GM21825 (cell line): ENCODE data around the gene PAGR1.

Experiments used
- ATAC-seq: cut with Tn5 transposase; IDR thresholded peaks from one replicate; pipeline ENCODE4 v1.9.1; 2021; ENCODE audit warnings: mild to moderate bottlenecking, moderate library complexity; ENCODE audit not compliant: unreplicated experiment

PAGR1 gene

DNA sequence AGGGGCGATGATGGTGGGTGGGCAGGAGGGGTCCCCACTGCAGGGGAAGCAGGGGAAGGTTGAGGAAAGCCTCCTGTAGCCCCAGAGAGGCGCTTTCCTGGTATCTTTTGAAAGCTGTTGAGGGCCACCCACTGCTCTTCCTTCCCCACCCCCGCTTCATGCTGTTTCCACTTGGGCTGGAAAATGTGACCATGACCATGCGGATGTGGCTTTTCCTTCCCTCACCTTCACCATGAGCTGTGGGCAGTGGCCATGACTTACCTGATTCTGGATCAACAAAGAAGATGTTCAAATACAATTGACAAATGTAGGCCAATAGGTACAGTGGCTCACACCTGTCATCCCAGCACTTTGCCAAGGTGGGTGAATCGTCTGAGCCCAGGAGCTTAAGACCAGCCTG is 18.1 kb downstream of the PAGR1 start:
- no peak for ATAC-seq

GRCh38 chr16:29835926-29836325 is 20.0 kb downstream of the PAGR1 start:
- no peak for ATAC-seq

- ATAC-seq: no peak
Observed at GRCh38 chr16:29836623-29837022, 20.7 kb downstream of the PAGR1 start.

- ATAC-seq: no peak
Observed at GRCh38 chr16:29837841-29838240, 21.9 kb downstream of the PAGR1 start.

- ATAC-seq: no peak
Observed at GRCh38 chr16:29839822-29840221, 23.9 kb downstream of the PAGR1 start.

DNA sequence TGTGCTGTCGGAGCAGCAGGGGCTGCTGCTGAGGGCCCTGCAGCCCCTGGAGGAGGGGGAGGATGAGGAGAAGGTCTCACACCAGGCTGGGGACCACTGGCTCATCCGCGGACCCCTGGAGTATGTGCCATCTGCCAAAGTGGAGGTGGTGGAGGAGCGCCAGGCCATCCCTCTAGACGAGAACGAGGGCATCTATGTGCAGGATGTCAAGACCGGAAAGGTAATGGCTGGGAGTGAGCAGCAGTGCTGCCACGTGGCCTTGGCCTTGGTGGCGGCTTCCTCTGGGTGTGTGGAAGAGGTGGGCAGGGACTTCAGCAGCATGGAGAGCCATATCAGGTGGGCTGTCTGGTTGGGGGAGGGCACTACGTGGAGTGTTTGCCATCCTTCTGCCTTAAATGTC is 24.3 kb downstream of the PAGR1 start:
- ATAC-seq: no peak

- ATAC-seq: no peak
Observed at GRCh38 chr16:29841631-29842030, 25.7 kb downstream of the PAGR1 start.

GRCh38 chr16:29842732-29843346 is 26.9 kb downstream of the PAGR1 start:
- ATAC-seq: no peak

DNA sequence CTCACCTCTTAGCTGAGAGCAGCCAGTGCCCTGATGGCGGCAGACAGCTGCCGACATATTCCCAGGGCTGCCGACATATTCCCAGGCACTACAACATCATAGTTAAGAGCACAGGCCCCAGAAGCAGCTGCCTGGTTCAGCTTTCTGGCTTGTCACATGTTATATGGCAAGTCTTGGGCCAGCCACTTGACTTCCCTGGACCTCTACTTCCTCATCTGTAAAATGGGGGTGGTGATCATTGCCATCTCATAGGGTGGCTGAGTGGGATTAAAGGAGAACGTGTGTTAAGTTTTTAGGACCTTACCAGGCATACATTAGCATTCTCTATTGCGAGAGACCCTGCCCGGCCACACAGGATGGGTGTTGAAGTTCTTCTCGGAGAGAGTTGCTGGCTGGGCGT is 28.0 kb downstream of the PAGR1 start:
- ATAC-seq: no peak

DNA sequence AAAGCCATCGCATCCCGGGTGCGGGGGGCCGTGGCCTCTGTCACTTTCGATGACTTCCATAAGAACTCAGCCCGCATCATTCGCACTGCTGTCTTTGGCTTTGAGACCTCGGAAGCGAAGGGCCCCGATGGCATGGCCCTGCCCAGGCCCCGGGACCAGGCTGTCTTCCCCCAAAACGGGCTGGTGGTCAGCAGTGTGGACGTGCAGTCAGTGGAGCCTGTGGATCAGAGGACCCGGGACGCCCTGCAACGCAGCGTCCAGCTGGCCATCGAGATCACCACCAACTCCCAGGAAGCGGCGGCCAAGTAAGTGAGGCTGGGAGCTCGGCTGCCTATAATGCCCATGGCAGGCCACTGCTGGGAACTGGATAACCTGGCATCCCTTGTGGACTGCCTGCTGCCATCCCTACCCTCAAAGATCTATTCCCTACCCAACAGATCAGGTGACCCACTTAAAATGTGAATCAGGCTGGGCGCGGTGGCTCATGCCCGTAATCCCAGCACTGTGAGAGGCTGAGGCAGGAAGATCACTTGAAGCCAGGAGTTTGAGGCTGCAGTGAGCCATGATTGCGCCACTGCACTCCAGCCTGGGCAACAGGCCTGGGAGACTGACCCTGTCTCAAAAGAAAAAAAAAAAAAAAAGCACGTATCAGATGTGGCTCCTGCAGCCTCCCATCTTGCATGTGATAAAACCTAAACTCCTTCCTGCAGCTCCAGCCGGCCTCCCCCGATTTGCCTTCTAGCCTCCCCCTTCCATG is 28.8 kb downstream of the PAGR1 start:
- no peak for ATAC-seq

- ATAC-seq: no peak
Observed at GRCh38 chr16:29845656-29846055, 29.7 kb downstream of the PAGR1 start.

DNA sequence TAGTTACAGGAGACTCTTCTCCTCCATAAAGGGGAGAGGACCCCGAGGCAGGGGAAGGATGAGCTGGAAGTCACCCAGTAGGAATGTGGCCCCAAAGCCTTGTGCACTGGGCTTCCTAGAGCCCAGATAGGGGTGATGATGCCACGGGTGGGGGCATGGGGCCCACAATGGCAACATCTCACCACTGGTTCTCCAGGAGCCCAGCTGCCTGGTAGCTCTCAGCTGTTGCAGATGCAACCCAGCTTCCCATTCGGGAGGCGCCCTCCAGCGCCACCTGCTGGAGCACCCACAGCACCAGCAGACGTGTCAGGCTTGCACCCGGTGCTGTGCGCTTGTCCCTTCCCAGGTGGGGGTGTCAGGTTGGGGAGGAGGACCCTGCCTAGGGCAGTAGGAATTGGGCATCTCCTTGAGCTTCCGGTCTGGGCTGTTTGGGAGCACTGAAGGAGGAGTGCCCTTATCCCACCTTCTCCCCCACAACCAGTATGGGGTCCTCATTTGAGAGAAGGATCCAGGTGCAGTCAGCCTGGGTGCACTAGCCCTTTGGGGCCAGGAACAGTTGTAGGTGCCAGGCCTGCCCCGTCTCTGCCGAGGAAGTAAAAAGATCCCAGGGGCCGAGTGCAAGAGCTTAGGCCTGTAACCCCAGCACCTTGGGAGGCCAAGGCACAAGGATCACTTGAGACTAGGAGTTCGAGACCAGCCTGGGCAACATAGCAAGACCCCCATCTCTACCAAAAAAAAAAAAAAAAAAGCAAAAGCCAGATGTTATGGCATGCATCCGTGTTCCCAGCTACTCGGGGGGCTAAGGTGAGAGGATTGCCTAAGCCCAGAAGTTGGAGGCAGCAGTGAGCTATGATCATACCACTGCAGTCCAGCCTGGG is 32.7 kb downstream of the PAGR1 start:
- ATAC-seq: no peak

GRCh38 chr16:29849505-29849904 is 33.6 kb downstream of the PAGR1 start:
- ATAC-seq: no peak

DNA sequence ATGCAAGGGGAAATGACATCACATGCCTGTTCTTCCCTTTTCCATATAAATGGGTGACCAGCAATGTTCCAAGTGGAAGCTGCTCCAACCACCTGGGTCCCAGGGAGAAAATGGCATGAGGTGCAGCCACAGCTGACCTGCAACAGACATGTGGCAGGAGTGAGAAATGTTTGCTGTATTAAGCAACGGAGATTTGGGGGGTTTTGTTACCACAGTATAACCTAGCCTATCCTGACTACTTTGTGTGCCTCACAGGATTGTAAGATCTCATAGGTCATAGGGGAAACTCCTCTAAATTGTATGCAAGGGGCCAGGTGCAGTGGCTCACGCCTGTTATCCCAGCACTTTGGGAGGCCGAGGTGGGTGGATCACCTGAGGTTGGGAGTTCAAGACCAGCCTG is 35.0 kb downstream of the PAGR1 start:
- no peak for ATAC-seq

DNA sequence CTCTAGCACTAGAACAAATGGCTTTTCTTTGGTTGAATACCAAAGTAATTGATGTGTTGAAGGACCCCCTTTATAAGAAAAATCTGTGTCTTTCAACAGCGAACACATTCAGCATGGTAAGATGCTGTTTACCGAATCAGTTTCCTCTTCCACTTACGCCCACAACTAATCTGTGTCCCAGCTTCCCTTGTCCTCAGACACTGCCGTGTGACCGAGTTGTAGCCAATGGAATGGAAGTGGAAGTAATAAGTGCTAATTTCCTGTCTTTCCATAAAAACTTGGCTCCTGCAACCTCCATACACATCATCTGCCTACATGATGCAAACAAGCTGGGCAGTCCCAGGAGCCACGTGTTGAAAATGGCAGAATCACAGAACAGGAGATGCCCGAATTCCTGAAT is 36.7 kb downstream of the PAGR1 start:
- ATAC-seq: no peak

DNA sequence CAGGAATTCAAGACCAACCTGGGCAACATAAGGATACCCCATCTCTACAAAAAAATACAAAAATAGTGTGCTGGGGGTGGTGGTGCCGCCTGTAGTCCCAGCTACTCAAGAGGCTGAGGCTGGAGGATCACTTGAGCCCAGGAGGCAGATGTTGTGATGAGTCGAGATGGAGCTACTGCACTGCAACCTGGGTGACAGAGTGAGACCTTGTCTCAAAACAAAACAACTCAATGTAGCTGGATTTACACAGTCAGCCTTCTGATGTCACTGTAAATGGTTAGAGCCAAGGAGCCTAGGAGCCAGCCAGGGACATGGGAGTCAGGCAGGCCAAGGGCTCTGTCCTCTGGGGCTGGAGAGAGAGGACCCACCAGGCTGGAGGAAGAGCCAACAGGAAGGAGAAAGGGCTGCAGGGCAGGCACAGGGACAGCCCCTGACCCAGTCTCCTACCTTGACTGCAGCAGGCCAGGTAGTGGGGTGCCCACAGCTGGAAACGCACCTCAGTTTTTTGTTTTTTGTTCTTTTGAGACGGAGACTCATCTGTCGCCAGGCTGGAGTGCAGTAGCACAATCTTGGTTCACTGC is 38.7 kb downstream of the PAGR1 start:
- ATAC-seq: no peak

DNA sequence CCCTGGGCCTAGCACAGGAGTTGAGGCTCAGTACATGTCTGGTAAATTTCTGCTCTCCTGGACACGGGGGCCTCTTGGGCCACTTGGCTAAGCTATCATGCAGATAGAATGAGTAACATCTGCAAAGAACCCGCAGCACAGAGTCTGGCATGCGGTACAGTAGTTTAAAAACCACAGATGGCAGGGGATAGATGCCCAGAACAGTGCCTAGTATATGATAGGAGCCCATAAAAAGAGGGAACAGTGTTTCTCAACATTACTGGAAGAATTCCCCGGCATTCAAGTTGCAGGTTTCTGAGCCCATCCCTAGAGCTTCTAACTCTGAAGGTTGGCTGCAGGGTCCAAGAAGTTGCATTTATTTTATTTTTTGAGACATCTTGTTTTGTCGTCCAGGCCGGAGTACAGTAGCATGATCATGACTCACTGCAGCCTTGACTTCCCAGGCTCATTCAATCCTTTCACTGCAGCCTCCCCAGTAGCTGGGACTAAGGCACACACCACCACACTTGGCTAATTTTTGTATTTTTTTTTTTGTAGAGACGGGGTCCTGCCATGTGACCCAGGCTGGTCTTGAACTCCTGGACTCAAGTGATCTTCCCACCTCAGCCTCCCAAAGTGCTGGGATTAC is 41.3 kb downstream of the PAGR1 start:
- no peak for ATAC-seq

DNA sequence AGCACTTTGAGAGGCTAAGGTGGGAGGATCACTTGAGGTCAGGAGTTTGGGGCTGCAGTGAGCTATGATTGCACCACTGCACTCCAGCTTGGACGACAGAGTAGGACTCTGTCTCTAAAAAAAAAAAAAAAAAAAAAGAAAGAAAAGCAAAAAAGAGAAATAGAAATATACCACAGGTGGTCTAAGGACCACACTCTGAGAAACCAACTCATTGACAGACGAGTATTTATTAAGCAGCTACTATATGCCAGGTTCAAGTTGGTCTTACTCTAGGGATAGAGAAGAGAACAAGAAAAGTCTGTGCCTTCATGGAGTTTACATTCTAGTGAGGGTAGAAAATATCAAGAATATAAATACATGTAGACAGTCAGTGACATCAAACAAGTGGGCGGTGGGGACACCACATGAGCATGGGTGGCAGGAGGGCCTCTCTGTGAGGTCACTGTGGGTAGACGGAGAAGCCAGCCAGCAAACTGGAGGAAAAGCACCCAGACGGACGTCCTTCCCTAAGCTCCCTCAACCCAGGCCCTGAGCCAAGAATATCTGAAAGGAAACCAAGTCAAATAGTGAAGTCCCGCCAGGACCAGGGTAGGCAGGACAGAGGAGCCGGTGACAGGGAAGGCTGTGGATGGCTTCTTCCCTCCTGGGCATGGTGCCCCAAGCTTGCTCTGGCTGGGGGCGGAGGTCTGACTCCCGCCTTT is 42.3 kb downstream of the PAGR1 start:
- no peak for ATAC-seq

- ATAC-seq: no peak
Observed at GRCh38 chr16:29858974-29859373, 43.0 kb downstream of the PAGR1 start.

GRCh38 chr16:29860218-29860617 is 44.3 kb downstream of the PAGR1 start:
- no peak for ATAC-seq
